CD4-positive, alpha-beta T cell (primary cell): ENCODE data around the gene SEMA5A. TPM values are rescaled to one million over a fixed set of nuclear protein-coding genes. Genes with fewer than 3 reads are reported as not detected.

ENCODE experiments used
- ATAC-seq: fragments of 200-7000 bp; cut with Tn5 transposase; one replicate; pipeline ENCODE4 v1.10.0; 2022; ENCODE audit warnings: mild to moderate bottlenecking; ENCODE audit not compliant: poor library complexity
- CTCF ChIA-PET: fragments of 350-600 bp; sonication (Branson Sonifier 250); formaldehyde crosslinking; loops from one replicate; lab custom pipeline; 2021; ENCODE audit warnings: antibody characterized with exemption, inconsistent platforms; lab: Charles Lee
- POLR2A ChIA-PET: fragments of 350-600 bp; sonication (Branson Sonifier 250); formaldehyde crosslinking; loops from one replicate; lab custom pipeline; 2021; ENCODE audit warnings: antibody characterized with exemption, inconsistent platforms; lab: Charles Lee
- DNase-seq, 14 experiments: peaks; one replicate each; pipeline ENCODE4 v3.0.0-alpha.2; 2013 to 2020; ENCODE audit warnings: mixed read lengths in 2 of 14
- H3K27ac ChIP-seq, 2 donors: one replicate each; pipeline versions ENCODE4 v1.5.1 to v1.7.0; 2013; ENCODE audit warnings: low read length in 2 of 2, low read depth in 1 of 2, mild to moderate bottlenecking in 1 of 2
- H3K27me3 ChIP-seq, 2 experiments: 1 replicate in 1 of 2; 2 replicates in 1 of 2; pipeline versions ENCODE4 v1.6.1 to v1.7.0; 2013; ENCODE audit warnings: low read length in 2 of 2, control low read depth in 1 of 2, mild to moderate bottlenecking in 1 of 2, moderate library complexity in 1 of 2; ENCODE audit not compliant: insufficient read depth in 2 of 2, control insufficient read depth in 1 of 2
- H3K36me3 ChIP-seq: one replicate; pipeline ENCODE4 v1.6.1; 2013; ENCODE audit warnings: low read length, control low read depth; ENCODE audit not compliant: insufficient read depth
- H3K4me1 ChIP-seq: one replicate; pipeline ENCODE4 v1.6.1; 2013; ENCODE audit warnings: low read length, control low read depth; ENCODE audit not compliant: insufficient read depth
- H3K4me3 ChIP-seq: one replicate; pipeline ENCODE4 v1.5.1; 2013; ENCODE audit warnings: mild to moderate bottlenecking, low read length, moderate library complexity
- H3K9me3 ChIP-seq, 2 experiments: 1 replicate in 1 of 2; 2 replicates in 1 of 2; pipeline versions ENCODE4 v1.6.1 to v1.7.0; 2013; ENCODE audit warnings: low read length in 2 of 2, mild to moderate bottlenecking in 2 of 2, control low read depth in 1 of 2, moderate library complexity in 1 of 2; ENCODE audit not compliant: control insufficient read depth in 1 of 2, insufficient read depth in 1 of 2
- H3K27ac Mint-ChIP-seq: one replicate; pipeline ENCODE4 v1.8.0; 2020; ENCODE audit warnings: mixed read lengths
- H3K27me3 Mint-ChIP-seq: one replicate; pipeline ENCODE4 v1.8.0; 2021; ENCODE audit warnings: mixed read lengths
- H3K36me3 Mint-ChIP-seq: one replicate; pipeline ENCODE4 v1.8.0; 2021; ENCODE audit warnings: low read depth, mixed read lengths
- H3K4me1 Mint-ChIP-seq: one replicate; pipeline ENCODE4 v1.8.0; 2021; ENCODE audit warnings: low read depth, mixed read lengths
- H3K4me3 Mint-ChIP-seq: one replicate; pipeline ENCODE4 v1.8.0; 2020; ENCODE audit warnings: mild to moderate bottlenecking, mixed read lengths
- H3K9me3 Mint-ChIP-seq: one replicate; pipeline ENCODE4 v1.8.0; 2020; ENCODE audit warnings: mixed read lengths
- CTCF ChIP-seq: fragments of 200-600 bp; IDR thresholded peaks from one replicate; pipeline ENCODE4 v1.8.0; 2022; ENCODE audit warnings: antibody characterized with exemption, mild to moderate bottlenecking
- intact Hi-C, 2 experiments: fragments of 100-400 bp; cut with DNase I in 1 of 2; cut with micrococcal nuclease in 1 of 2; formaldehyde crosslinking; loops; one replicate each; pipeline versions ENCODE4 v1.15.1 to v1.9.0; 2023 to 2025; cut with DNase I, micrococcal nuclease
- total RNA-seq, 174 experiments: library from RNA in 2 of 174; stranded (reverse) in 2 of 174; gene quantifications; one replicate each; pipeline ENCODE4 v1.2.3 and lab custom pipeline; 2021 to 2026

SEMA5A gene
- total RNA-seq, 2 experiments from 2014 or later, result 2.0 to 2.9 TPM

GRCh38 chr5:9387879-9388278, 158.0 kb downstream of the SEMA5A start:
- Mint-ChIP-seq H3K9me3 (no peaks in the 10 kb centered on the region), H3K4me3 (no peak overlapping the region), H3K27me3 (no peaks in the 10 kb centered on the region), H3K27ac (no peak overlapping the region), H3K4me1 (no peaks in the 10 kb centered on the region), H3K36me3 (no peaks in the 10 kb centered on the region)
- no peak for DNase-seq
- no peak for ATAC-seq
- ChIA-PET CTCF (no interaction called here), POLR2A (no interaction called here)
- H3K36me3 ChIP-seq, result no peaks in the 10 kb centered on the region
- peaks cover 0 to 8% of the 10 kb centered on the region in 2 experiments for H3K9me3 ChIP-seq
- TF ChIP-seq CTCF, result no peak
- no peak overlapping the region for H3K27ac ChIP-seq
- intact Hi-C loops, result no loop called here
- no peaks in the 10 kb centered on the region for H3K27me3 ChIP-seq
- no peak overlapping the region for H3K4me3 ChIP-seq
- H3K4me1 ChIP-seq, result no peaks in the 10 kb centered on the region

- Histone ChIP-seq H3K9me3 (peaks cover 0 to 8% of the 10 kb centered on the region in 2 experiments), H3K36me3 (no peaks in the 10 kb centered on the region), H3K27me3 (no peaks in the 10 kb centered on the region), H3K4me1 (no peaks in the 10 kb centered on the region), H3K4me3 (no peak overlapping the region), H3K27ac (no peak overlapping the region)
- Mint-ChIP-seq H3K4me3 (no peak overlapping the region), H3K27ac (no peak overlapping the region), H3K9me3 (no peaks in the 10 kb centered on the region), H3K36me3 (no peaks in the 10 kb centered on the region), H3K27me3 (no peaks in the 10 kb centered on the region), H3K4me1 (no peaks in the 10 kb centered on the region)
- ATAC-seq, result no peak
- no peak for TF ChIP-seq CTCF
- ChIA-PET POLR2A (no interaction called here), CTCF (no interaction called here)
- no peak for DNase-seq
- intact Hi-C loops, result no loop called here
These were observed 158.9 kb downstream of the SEMA5A start for GRCh38 chr5:9386945-9387344.

GRCh38 chr5:9382522-9382921, 163.4 kb downstream of the SEMA5A start:
- CTCF ChIA-PET, result no interaction called here
- intact Hi-C loops, result no loop called here

More at GRCh38 chr5:9382522-9382921, 163.4 kb downstream of the SEMA5A start:
- DNase-seq (no peak), ATAC-seq (no peak)
- H3K4me3 ChIP-seq, result no peak overlapping the region
- Mint-ChIP-seq H3K27ac (no peak overlapping the region), H3K4me3 (no peak overlapping the region), H3K27me3 (no peaks in the 10 kb centered on the region), H3K9me3 (no peaks in the 10 kb centered on the region), H3K4me1 (no peaks in the 10 kb centered on the region), H3K36me3 (no peaks in the 10 kb centered on the region)
- peaks cover 0 to 8% of the 10 kb centered on the region in 2 experiments for H3K9me3 ChIP-seq
- no peak for TF ChIP-seq CTCF
- no peak overlapping the region for H3K27ac ChIP-seq
- POLR2A ChIA-PET, result no interaction called here
- H3K27me3 ChIP-seq, result no peaks in the 10 kb centered on the region
- H3K4me1 ChIP-seq, result no peaks in the 10 kb centered on the region
- no peaks in the 10 kb centered on the region for H3K36me3 ChIP-seq
